ENCODE results near the gene YY1.

Gene YY1

DNA sequence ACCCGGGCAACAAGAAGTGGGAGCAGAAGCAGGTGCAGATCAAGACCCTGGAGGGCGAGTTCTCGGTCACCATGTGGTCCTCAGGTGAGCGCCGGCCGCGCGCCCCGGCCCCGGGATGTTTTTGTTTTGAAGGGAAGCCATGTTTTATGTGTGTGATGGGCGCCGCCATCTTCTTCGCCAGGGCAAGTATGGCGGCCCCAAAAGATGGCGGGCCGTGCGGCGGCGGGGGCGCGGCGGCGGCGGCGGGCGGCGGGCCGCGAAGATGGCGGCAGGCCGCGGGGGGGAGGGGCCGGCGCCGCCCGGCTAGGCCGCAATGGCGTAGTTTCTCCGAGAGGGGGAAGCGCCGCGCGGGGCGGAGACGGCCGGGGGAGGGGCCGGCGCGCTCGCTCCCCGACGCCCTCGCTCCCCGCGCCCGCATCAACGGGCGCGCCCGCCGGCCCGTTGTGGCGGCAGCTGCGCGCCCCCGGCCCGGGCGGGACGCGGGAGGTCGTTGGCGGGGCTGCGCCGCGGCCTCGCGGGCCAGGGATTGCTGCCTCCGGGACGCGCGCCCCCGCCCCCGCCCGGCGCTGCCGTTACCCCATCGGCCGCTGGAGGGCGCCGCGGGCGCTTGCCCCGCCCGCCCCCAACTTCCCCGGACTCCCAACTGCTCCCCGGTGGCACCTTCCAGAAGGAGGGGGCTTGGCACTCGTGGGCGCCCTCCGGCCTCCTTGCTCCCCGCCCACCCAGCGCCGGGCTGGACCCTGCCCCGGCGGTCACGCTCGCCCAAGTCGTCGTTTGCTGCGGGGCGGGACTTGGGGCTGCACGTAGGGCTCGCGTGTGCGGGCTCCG is 1.1 kb downstream of the YY1 start (continued):
- TF ChIP-seq ZSCAN18 (tag by site-specific recombination; IDR thresholded peaks at IDR 0.05) (no peak), ZBTB8A (tag by site-specific recombination; IDR thresholded peaks at IDR 0.05) (peak; percentile 96), ZNF292 (tag by site-specific recombination; IDR thresholded peaks at IDR 0.05; ENCODE audit: borderline replicate concordance, low read depth) (no peak), PRDM6 (tag by site-specific recombination; IDR thresholded peaks at IDR 0.05) (no peak), KLF17 (tag by site-specific recombination; IDR thresholded peaks at IDR 0.05) (peak; percentile 57; the same call in 1 of the 2 replicates), ZNF132 (tag by site-specific recombination; IDR thresholded peaks at IDR 0.05; ENCODE audit: borderline replicate concordance) (no peak), ZNF549 (tag by site-specific recombination; IDR thresholded peaks at IDR 0.05) (no peak), ZNF558 (tag by site-specific recombination; IDR thresholded peaks at IDR 0.05) (no peak), EGR2 (tag by site-specific recombination; IDR thresholded peaks at IDR 0.05; ENCODE audit: low read depth) (peak; percentile 92), ZNF398 (tag by site-specific recombination; IDR thresholded peaks at IDR 0.05) (peak; percentile 41; the same call in 1 of the 2 replicates), FEZF1 (tag by site-specific recombination; IDR thresholded peaks at IDR 0.05) (no peak), ZNF366 (tag by site-specific recombination; conservative IDR thresholded peaks at IDR 0.05) (no peak), ZFP69B (tag by site-specific recombination; IDR thresholded peaks at IDR 0.05) (peak; percentile 65; the same call in 1 of the 2 replicates), ZNF426 (tag by site-specific recombination; IDR thresholded peaks at IDR 0.05) (no peak), GLIS2 (tag by site-specific recombination; IDR thresholded peaks at IDR 0.05) (peak; percentile 36; the same call in 1 of the 2 replicates), ZEB2 (tag by site-specific recombination; IDR thresholded peaks at IDR 0.05) (no peak; the same call in 1 of the 2 replicates), ZNF221 (tag by site-specific recombination; IDR thresholded peaks at IDR 0.05; ENCODE audit: borderline replicate concordance) (no peak), ZNF114 (tag by site-specific recombination; IDR thresholded peaks at IDR 0.05) (no peak), ZNF174 (tag by site-specific recombination; IDR thresholded peaks at IDR 0.05) (no peak)
- TF ChIP-seq, protein P1, sequence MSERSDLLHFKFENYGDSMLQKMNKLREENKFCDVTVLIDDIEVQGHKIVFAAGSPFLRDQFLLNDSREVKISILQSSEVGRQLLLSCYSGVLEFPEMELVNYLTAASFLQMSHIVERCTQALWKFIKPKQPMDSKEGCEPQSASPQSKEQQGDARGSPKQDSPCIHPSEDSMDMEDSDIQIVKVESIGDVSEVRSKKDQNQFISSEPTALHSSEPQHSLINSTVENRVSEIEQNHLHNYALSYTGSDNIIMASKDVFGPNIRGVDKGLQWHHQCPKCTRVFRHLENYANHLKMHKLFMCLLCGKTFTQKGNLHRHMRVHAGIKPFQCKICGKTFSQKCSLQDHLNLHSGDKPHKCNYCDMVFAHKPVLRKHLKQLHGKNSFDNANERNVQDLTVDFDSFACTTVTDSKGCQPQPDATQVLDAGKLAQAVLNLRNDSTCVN (tag by site-specific recombination; optimal IDR thresholded peaks at IDR 0.05), result peak; percentile 77
- TF ChIP-seq, protein P2, sequence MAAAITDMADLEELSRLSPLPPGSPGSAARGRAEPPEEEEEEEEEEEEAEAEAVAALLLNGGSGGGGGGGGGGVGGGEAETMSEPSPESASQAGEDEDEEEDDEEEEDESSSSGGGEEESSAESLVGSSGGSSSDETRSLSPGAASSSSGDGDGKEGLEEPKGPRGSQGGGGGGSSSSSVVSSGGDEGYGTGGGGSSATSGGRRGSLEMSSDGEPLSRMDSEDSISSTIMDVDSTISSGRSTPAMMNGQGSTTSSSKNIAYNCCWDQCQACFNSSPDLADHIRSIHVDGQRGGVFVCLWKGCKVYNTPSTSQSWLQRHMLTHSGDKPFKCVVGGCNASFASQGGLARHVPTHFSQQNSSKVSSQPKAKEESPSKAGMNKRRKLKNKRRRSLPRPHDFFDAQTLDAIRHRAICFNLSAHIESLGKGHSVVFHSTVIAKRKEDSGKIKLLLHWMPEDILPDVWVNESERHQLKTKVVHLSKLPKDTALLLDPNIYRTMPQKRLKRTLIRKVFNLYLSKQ (tag by site-specific recombination; IDR thresholded peaks at IDR 0.05; ENCODE audit: borderline replicate concordance), result no peak
- TF ChIP-seq, protein P3, sequence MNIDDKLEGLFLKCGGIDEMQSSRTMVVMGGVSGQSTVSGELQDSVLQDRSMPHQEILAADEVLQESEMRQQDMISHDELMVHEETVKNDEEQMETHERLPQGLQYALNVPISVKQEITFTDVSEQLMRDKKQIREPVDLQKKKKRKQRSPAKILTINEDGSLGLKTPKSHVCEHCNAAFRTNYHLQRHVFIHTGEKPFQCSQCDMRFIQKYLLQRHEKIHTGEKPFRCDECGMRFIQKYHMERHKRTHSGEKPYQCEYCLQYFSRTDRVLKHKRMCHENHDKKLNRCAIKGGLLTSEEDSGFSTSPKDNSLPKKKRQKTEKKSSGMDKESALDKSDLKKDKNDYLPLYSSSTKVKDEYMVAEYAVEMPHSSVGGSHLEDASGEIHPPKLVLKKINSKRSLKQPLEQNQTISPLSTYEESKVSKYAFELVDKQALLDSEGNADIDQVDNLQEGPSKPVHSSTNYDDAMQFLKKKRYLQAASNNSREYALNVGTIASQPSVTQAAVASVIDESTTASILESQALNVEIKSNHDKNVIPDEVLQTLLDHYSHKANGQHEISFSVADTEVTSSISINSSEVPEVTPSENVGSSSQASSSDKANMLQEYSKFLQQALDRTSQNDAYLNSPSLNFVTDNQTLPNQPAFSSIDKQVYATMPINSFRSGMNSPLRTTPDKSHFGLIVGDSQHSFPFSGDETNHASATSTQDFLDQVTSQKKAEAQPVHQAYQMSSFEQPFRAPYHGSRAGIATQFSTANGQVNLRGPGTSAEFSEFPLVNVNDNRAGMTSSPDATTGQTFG (tag by site-specific recombination; IDR thresholded peaks at IDR 0.05; ENCODE audit: borderline replicate concordance), result no peak
- TF ChIP-seq, protein P4, sequence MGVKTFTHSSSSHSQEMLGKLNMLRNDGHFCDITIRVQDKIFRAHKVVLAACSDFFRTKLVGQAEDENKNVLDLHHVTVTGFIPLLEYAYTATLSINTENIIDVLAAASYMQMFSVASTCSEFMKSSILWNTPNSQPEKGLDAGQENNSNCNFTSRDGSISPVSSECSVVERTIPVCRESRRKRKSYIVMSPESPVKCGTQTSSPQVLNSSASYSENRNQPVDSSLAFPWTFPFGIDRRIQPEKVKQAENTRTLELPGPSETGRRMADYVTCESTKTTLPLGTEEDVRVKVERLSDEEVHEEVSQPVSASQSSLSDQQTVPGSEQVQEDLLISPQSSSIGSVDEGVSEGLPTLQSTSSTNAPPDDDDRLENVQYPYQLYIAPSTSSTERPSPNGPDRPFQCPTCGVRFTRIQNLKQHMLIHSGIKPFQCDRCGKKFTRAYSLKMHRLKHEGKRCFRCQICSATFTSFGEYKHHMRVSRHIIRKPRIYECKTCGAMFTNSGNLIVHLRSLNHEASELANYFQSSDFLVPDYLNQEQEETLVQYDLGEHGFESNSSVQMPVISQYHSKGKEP (tag by site-specific recombination; IDR thresholded peaks at IDR 0.05), result no peak

Measured in HEK293 (cell line).